SJSA1 (cell line): ENCODE data around the gene CTXN2. TPM values are rescaled to one million over a fixed set of nuclear protein-coding genes. Genes with fewer than 3 reads are reported as not detected.
A peak's percentile ranks its signal among the peaks of the same experiment; 100 is the strongest.

ENCODE experiments used
- DNase-seq, 2 experiments: peaks; one replicate each; pipeline ENCODE4 v3.0.0-alpha.2; 2015 to 2020; ENCODE audit warnings: low spot score in 2 of 2, low read depth in 1 of 2
- H3K27ac ChIP-seq: fragments of 250-450 bp; sonication (Bioruptor Pico); 2 replicates; pipeline ENCODE4 v1.5.1; 2020; ENCODE audit warnings: mild to moderate bottlenecking, moderate library complexity
- H3K27me3 ChIP-seq: fragments of 250-450 bp; sonication (Bioruptor Pico); replicated peaks from 2 replicates; pipeline ENCODE4 v1.5.1; 2020; ENCODE audit warnings: mild to moderate bottlenecking, moderate library complexity
- H3K36me3 ChIP-seq: fragments of 250-450 bp; sonication (Bioruptor Pico); 2 replicates; pipeline ENCODE4 v1.5.1; 2020; ENCODE audit warnings: mild to moderate bottlenecking
- H3K4me1 ChIP-seq: fragments of 250-450 bp; sonication (Bioruptor Pico); replicated peaks from 2 replicates; pipeline ENCODE4 v1.6.1; 2021; ENCODE audit warnings: mild to moderate bottlenecking
- H3K4me3 ChIP-seq: fragments of 250-450 bp; sonication (Bioruptor Pico); 2 replicates; pipeline ENCODE4 v1.5.1; 2020; ENCODE audit warnings: mild to moderate bottlenecking
- H3K9me3 ChIP-seq: fragments of 250-450 bp; sonication (Bioruptor Pico); replicated peaks from 2 replicates; pipeline ENCODE4 v1.5.1; 2020; ENCODE audit warnings: mild to moderate bottlenecking
- total RNA-seq: library from RNA; depleted of rRNA; stranded (reverse); fragments of >200 nt; shearing (Covaris generic); gene quantifications from 2 replicates; pipeline ENCODE4 v1.2.3, GENCODE V29; 2014

The CTXN2 gene
- total RNA-seq, 1 experiment from 2014 or later, result not detected

- no peak for DNase-seq
- no peaks in the 10 kb centered on the region for H3K9me3 ChIP-seq
- no peak overlapping the region; the same call in 1 of the 2 replicates for H3K4me3 ChIP-seq
- 0 out of 2 replicates have a peak, but pooled peaks cover 4% of the 10 kb centered on the region for H3K4me1 ChIP-seq
- H3K36me3 ChIP-seq, result no peaks in the 10 kb centered on the region
- peaks cover 7% of the 10 kb centered on the region for H3K27me3 ChIP-seq
- no peak overlapping the region for H3K27ac ChIP-seq
Measured at GRCh38 chr15:48178648-48178931, 12.9 kb upstream of the CTXN2 start.

GRCh38 chr15:48182749-48183148, 8.7 kb upstream of the CTXN2 start:
- H3K36me3 ChIP-seq, result no peaks in the 10 kb centered on the region
- H3K9me3 ChIP-seq, result no peaks in the 10 kb centered on the region
- DNase-seq, result no peak
- H3K4me1 ChIP-seq, result no peaks in the 10 kb centered on the region
- H3K4me3 ChIP-seq, result no peak overlapping the region
- H3K27me3 ChIP-seq, result peaks cover 7% of the 10 kb centered on the region
- no peak overlapping the region for H3K27ac ChIP-seq

GRCh38 chr15:48185529-48185928, 5.9 kb upstream of the CTXN2 start:
- no peak overlapping the region for H3K4me3 ChIP-seq
- no peaks in the 10 kb centered on the region for H3K4me1 ChIP-seq
- no peaks in the 10 kb centered on the region for H3K36me3 ChIP-seq
- H3K27me3 ChIP-seq, result no peaks in the 10 kb centered on the region
- H3K9me3 ChIP-seq, result 0 out of 2 replicates have a peak, but pooled peaks cover under 1% of the 10 kb centered on the region
- H3K27ac ChIP-seq, result no peak overlapping the region
- no peak for DNase-seq

GRCh38 chr15:48186271-48186670, 5.2 kb upstream of the CTXN2 start:
- Histone ChIP-seq H3K4me1 (no peaks in the 10 kb centered on the region), H3K9me3 (0 out of 2 replicates have a peak, but pooled peaks cover 4% of the 10 kb centered on the region), H3K27ac (no peak overlapping the region), H3K4me3 (no peak overlapping the region), H3K36me3 (no peaks in the 10 kb centered on the region), H3K27me3 (no peaks in the 10 kb centered on the region)
- no peak for DNase-seq

GRCh38 chr15:48190932-48191573, 412 bp upstream of the CTXN2 start:
- no peak overlapping the region for H3K4me3 ChIP-seq
- H3K27ac ChIP-seq, result no peak overlapping the region
- H3K27me3 ChIP-seq, result no peaks in the 10 kb centered on the region
- no peaks in the 10 kb centered on the region for H3K36me3 ChIP-seq
- 0 out of 2 replicates have a peak, but pooled peaks cover 4% of the 10 kb centered on the region for H3K9me3 ChIP-seq
- H3K4me1 ChIP-seq, result no peaks in the 10 kb centered on the region
- DNase-seq, result peak; percentile 50 to 67

GRCh38 chr15:48202068-48202467, 10.6 kb downstream of the CTXN2 start:
- no peaks in the 10 kb centered on the region for H3K4me1 ChIP-seq
- H3K27ac ChIP-seq, result no peak overlapping the region
- DNase-seq, result no peak
- no peaks in the 10 kb centered on the region for H3K27me3 ChIP-seq
- H3K36me3 ChIP-seq, result no peaks in the 10 kb centered on the region
- H3K9me3 ChIP-seq, result no peaks in the 10 kb centered on the region
- no peak overlapping the region for H3K4me3 ChIP-seq

- no peak within 1 kb of the TSS for H3K4me3 ChIP-seq
- no peak for DNase-seq
- H3K27ac ChIP-seq, result no peak within 1 kb of the TSS
- H3K36me3 ChIP-seq, result no peaks in the 10 kb centered on the region
- no peaks in the 10 kb centered on the region for H3K27me3 ChIP-seq
- H3K4me1 ChIP-seq, result no peaks in the 10 kb centered on the region
- H3K9me3 ChIP-seq, result no peaks in the 10 kb centered on the region
Measured at GRCh38 chr15:48205981-48206380, 14.5 kb downstream of the CTXN2 start, which contains the start of gene SLC12A1. Gene SLC12A1 (plus strand): TSS chr15:48206302. CDS start chr15:48207720, 1,418 bp downstream.

- no peak overlapping the region for H3K4me3 ChIP-seq
- H3K4me1 ChIP-seq, result no peaks in the 10 kb centered on the region
- H3K9me3 ChIP-seq, result no peaks in the 10 kb centered on the region
- no peaks in the 10 kb centered on the region; the same call in 1 of the 2 replicates for H3K27me3 ChIP-seq
- H3K27ac ChIP-seq, result no peak overlapping the region
- DNase-seq, result no peak
- H3K36me3 ChIP-seq, result no peaks in the 10 kb centered on the region
Measured at GRCh38 chr15:48221261-48221660, 29.8 kb downstream of the CTXN2 start.

- no peak overlapping the region for H3K27ac ChIP-seq
- no peaks in the 10 kb centered on the region for H3K36me3 ChIP-seq
- no peaks in the 10 kb centered on the region; the same call in 1 of the 2 replicates for H3K27me3 ChIP-seq
- H3K9me3 ChIP-seq, result no peaks in the 10 kb centered on the region
- H3K4me3 ChIP-seq, result no peak overlapping the region
- no peaks in the 10 kb centered on the region for H3K4me1 ChIP-seq
- DNase-seq, result no peak
Measured at GRCh38 chr15:48221885-48222284, 30.4 kb downstream of the CTXN2 start.

- no peaks in the 10 kb centered on the region for H3K4me1 ChIP-seq
- DNase-seq, result no peak
- H3K36me3 ChIP-seq, result no peaks in the 10 kb centered on the region
- H3K27me3 ChIP-seq, result no peaks in the 10 kb centered on the region; the same call in 1 of the 2 replicates
- H3K27ac ChIP-seq, result no peak overlapping the region
- no peaks in the 10 kb centered on the region for H3K9me3 ChIP-seq
- H3K4me3 ChIP-seq, result no peak overlapping the region
Measured at GRCh38 chr15:48222627-48223026, 31.2 kb downstream of the CTXN2 start.

GRCh38 chr15:48225771-48226170, 34.3 kb downstream of the CTXN2 start:
- Histone ChIP-seq H3K27ac (no peak overlapping the region), H3K27me3 (peaks cover 3% of the 10 kb centered on the region), H3K9me3 (no peaks in the 10 kb centered on the region), H3K4me3 (no peak overlapping the region), H3K4me1 (no peaks in the 10 kb centered on the region), H3K36me3 (no peaks in the 10 kb centered on the region)
- no peak for DNase-seq

GRCh38 chr15:48230498-48230897, 39.0 kb downstream of the CTXN2 start:
- no peak overlapping the region for H3K27ac ChIP-seq
- no peak overlapping the region for H3K4me3 ChIP-seq
- no peaks in the 10 kb centered on the region for H3K36me3 ChIP-seq
- no peaks in the 10 kb centered on the region for H3K9me3 ChIP-seq
- no peaks in the 10 kb centered on the region for H3K4me1 ChIP-seq
- H3K27me3 ChIP-seq, result peaks cover 3% of the 10 kb centered on the region
- no peak for DNase-seq

GRCh38 chr15:48233246-48233645, 41.8 kb downstream of the CTXN2 start:
- no peak for DNase-seq
- Histone ChIP-seq H3K4me1 (no peaks in the 10 kb centered on the region), H3K27me3 (peaks cover 7% of the 10 kb centered on the region)

GRCh38 chr15:48239334-48239733, 47.9 kb downstream of the CTXN2 start:
- no peaks in the 10 kb centered on the region for H3K4me1 ChIP-seq
- no peak overlapping the region for H3K27ac ChIP-seq
- no peaks in the 10 kb centered on the region for H3K36me3 ChIP-seq
- 0 out of 2 replicates have a peak, but pooled peaks cover 3% of the 10 kb centered on the region for H3K27me3 ChIP-seq
- no peak overlapping the region for H3K4me3 ChIP-seq
- no peaks in the 10 kb centered on the region for H3K9me3 ChIP-seq
- DNase-seq, result no peak

More at GRCh38 chr15:48233246-48233645, 41.8 kb downstream of the CTXN2 start:
- Histone ChIP-seq H3K27ac (no peak overlapping the region), H3K9me3 (no peaks in the 10 kb centered on the region), H3K36me3 (no peaks in the 10 kb centered on the region), H3K4me3 (no peak overlapping the region)

GRCh38 chr15:48242015-48242414, 50.5 kb downstream of the CTXN2 start:
- Histone ChIP-seq H3K27ac (no peak overlapping the region), H3K4me3 (no peak overlapping the region), H3K27me3 (0 out of 2 replicates have a peak, but pooled peaks cover 3% of the 10 kb centered on the region), H3K9me3 (no peaks in the 10 kb centered on the region), H3K4me1 (no peaks in the 10 kb centered on the region), H3K36me3 (no peaks in the 10 kb centered on the region)
- DNase-seq, result no peak
